SW 1271 (cell line): ENCODE measurements around the gene CLDN6.

ENCODE experiments used
- DNase-seq, 2 experiments: peaks; one replicate each; lab custom pipeline; 2025; lab: John Stamatoyannopoulos, UW

Gene CLDN6

DNA sequence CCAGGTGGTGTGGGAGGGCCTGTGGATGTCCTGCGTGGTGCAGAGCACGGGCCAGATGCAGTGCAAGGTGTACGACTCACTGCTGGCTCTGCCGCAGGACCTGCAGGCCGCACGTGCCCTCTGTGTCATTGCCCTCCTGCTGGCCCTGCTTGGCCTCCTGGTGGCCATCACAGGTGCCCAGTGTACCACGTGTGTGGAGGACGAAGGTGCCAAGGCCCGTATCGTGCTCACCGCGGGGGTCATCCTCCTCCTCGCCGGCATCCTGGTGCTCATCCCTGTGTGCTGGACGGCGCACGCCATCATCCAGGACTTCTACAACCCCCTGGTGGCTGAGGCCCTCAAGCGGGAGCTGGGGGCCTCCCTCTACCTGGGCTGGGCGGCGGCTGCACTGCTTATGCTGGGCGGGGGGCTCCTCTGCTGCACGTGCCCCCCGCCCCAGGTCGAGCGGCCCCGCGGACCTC is 4.5 kb downstream of the CLDN6 start:
- no peak for DNase-seq

- DNase-seq, result peak in 1 of 2 experiments; percentile 11
These were observed 5.1 kb downstream of the CLDN6 start, which contains the start of gene CLDN9 for GRCh38 chr16:3012828-3013420. Gene CLDN9, plus strand, starts transcription at chr16:3012923. Its CDS starts 440 bp downstream, at chr16:3013363.

GRCh38 chr16:3012246-3012645 is 5.7 kb downstream of the CLDN6 start:
- DNase-seq, result no peak

DNA sequence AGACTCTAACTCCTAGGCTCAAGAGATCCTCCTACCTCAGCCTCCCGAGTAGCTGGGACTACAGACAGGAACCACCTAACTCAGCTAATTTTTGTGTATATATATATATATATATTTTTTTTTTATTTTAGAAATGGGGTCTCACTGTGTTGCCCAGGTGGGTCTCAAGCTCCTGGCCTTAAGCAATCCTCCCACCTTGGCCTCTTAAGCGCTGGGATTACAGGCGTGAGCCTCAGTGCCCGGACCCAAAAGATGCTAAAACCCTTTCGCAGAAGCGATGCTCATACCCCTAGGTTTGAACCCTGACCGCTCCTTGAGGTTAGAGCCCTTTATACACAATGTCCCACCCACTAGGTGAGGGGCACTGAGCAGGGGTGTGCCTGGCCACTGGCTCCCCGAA is 7.5 kb downstream of the CLDN6 start:
- no peak for DNase-seq

- DNase-seq, result no peak
These were observed 8.2 kb downstream of the CLDN6 start for GRCh38 chr16:3009568-3010390.

GRCh38 chr16:3008690-3009037 is 9.3 kb downstream of the CLDN6 start:
- no peak for DNase-seq

DNA sequence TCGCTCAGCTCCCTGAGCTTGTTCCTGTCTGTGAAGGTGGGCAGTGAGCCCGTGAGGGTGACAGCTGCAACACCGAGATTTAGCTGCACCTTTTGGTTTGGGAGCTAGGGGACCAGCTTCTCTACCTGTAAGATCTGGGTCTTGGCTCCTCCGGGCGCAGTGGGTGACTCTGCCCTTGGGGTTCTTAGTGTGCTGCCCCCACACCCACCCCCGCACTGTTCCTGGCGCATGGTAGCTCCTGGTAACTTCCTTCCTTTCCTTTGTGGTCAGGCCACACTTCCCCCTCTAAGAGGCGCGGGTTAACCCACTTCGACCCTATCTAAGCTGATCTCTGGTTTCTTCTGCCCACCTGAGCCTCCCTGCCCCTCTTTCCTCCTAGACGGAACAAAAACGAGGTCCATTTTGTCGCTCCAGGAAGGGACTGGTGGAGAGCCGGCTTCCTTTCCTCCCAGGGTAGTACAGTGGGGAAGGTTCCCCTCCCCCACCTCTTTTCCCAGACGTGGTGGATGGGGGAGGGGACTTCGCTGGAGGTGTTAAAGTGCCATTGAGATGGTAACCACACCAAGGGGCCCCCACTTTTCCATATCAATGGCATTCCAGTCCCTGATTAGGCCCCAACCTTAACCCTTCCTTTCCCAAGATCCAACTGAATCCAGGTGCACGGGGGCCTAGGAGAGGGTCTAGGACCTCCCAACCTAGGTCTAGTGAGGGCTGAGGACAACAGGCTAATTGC is 9.9 kb downstream of the CLDN6 start:
- no peak for DNase-seq

- no peak for DNase-seq
These were observed 10.7 kb downstream of the CLDN6 start for GRCh38 chr16:3007059-3007956.

GRCh38 chr16:3004781-3005284 is 13.2 kb downstream of the CLDN6 start:
- no peak for DNase-seq

- DNase-seq, result no peak
These were observed 13.7 kb downstream of the CLDN6 start for GRCh38 chr16:3004319-3004718.

DNA sequence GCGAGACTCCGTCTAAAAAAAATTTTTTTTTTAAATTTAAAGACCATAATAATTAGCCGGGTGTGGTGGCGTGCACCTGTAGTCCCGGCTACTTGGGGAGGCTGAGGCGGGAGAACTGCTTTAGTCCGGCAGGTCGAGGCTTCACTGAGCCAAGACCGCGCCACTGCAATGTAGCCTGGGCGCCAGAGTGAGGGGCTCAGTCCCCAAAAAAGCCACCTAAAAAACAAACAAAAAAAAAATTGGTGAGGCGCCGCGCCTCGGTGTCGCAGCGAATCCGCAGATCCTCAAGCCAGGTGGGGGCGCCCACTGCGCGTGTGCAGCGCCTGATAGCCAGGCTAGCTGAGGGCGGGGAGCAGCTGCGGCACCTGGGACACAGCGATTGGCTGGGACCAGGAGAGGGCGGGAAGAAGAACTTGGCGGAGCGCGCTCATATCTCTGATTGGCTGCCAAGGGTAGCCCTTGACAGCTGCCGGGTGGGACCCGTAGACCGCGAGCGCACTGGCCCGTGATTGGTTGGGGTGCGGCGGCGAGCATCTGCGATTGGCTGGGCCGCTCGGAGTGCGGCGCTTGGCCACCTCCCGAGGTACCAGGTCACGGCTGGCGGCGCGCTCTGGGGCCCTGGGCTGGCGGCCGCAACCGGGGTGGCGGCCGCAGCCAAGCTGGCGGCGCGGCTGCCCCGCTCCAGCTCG is 14.3 kb downstream of the CLDN6 start:
- DNase-seq, result peak; percentile 91 to 94

DNA sequence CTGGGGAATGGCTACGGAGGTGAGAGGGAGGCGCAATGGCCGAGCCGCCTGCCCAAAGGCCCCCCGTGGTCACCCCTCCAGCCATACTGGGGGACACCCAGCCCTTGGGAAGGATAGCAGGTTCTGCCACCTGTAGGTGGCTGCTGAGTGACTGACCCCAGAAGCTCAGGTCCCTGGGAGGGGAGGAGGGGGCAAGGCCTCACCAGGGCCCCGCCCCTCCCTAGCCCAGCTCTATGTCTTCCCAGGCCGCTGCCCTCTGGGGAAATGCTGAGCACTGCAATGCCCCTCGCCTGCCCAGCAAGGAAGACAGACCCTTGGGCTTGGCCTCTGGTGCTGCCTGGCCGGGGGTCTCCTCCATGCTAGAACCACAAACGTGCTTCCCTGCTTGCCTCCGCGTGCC is 16.7 kb downstream of the CLDN6 start:
- DNase-seq, result no peak

GRCh38 chr16:3000540-3000939 is 17.4 kb downstream of the CLDN6 start:
- DNase-seq, result no peak

DNA sequence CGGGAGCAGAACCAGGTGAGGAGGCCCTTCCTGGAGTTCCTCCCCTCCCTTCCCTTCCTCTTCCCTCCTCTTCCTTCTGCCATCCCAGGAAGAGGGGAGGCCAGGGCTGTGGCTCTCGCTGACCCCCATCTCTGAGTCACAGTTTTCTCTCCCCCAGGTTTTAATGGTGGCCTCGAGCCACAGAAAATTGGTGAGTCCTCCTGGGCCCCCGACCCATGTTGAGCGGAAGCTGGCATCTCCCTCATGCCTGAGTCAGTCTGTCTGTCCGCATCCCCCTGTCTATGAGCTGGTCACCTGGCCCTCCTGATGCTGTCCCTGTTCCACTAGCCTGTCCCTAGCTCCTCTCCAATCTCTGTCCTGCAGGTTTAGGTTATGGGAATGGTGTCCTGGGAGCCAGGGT is 18.1 kb downstream of the CLDN6 start:
- DNase-seq, result no peak

- DNase-seq, result no peak
These were observed 21.7 kb downstream of the CLDN6 start for GRCh38 chr16:2996298-2996697.

- no peak for DNase-seq
These were observed 25.5 kb downstream of the CLDN6 start for GRCh38 chr16:2992383-2993081.

DNA sequence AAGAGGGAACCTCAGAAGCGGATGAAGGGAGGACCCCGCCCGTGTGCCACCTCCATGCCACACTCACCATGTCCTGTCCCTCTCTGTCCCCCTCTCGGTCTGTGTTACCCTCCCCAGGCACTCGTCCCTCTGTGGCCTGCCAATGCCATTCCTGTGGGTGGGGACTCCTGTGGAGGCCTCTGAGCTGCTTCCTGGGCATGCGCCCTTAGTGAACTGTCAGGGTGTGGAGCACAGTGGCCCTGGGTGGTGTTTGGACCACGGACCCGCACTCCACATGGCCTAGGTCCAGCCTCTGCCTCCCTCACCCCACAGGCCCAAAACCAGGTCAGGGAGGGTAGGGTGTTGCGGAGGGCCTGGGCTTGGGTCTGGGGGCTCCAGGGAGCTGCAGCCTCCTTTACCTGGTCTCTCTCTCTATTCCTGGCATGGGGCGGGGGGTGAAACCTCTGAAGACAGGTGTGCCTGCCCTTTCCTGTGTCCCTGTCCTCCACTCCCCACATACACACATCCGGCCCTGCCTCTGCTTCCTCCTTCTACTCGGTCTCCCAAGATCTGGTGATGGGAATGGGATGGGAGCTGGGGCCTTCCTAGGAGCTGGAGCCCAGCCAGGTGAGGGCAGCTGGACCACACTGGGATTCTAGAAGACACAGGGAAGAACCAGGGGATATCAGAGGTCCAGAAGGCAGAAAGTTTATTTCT is 26.3 kb downstream of the CLDN6 start:
- DNase-seq, result no peak

GRCh38 chr16:2990891-2991290 is 27.1 kb downstream of the CLDN6 start:
- no peak for DNase-seq

GRCh38 chr16:2988590-2989099 is 29.3 kb downstream of the CLDN6 start:
- DNase-seq, result no peak

DNA sequence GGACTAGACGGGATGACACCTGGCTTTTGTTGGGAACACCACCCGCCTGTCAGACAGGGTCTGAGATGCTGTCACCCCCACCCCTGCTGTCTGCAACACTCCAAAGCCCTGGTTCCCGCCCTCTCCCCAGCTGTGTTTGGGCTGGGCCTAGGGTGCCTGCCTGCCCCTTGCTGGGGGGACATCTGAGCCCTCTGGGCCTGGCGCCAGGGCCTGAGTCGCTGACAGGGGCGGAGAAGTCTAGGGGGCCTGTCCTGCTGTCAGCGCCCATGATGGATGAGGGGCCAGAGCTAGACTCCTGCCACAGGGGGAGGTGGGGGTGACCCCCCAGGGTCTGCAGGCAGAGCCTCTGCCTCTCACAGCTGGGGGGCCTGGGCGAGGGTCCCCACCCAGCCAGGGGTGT is 30.1 kb downstream of the CLDN6 start:
- no peak for DNase-seq
